ENCODE results near the gene MID1.

The MID1 gene

DNA sequence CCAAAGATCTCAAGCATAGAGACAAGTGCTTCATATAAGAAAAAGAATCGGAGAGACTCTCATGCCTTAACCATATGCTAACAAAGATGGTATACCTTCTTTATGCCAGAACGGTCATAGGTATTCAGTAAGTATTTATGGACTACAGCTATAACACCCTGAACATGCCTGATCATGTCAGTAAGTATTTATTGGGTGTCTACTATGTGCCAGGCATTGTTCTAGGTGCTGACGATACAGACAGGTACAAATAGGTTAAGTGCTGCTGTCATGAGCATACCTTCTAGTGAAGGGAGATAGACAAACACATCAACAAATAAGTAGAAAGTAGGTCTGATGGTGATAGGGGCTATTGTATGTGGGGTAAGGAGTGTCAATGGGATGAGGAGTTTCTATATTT, 9.5 kb upstream of the MID1 start:
- Mint-ChIP-seq H3K27me3 (peaks cover 14% of the 10 kb centered on the region), H3K36me3 (no peaks in the 10 kb centered on the region), H3K27ac (no peak overlapping the region), H3K4me1 (no peaks in the 10 kb centered on the region), H3K9me3 (no peaks in the 10 kb centered on the region), H3K4me3 (no peak overlapping the region)
- ATAC-seq, result no peak

DNA sequence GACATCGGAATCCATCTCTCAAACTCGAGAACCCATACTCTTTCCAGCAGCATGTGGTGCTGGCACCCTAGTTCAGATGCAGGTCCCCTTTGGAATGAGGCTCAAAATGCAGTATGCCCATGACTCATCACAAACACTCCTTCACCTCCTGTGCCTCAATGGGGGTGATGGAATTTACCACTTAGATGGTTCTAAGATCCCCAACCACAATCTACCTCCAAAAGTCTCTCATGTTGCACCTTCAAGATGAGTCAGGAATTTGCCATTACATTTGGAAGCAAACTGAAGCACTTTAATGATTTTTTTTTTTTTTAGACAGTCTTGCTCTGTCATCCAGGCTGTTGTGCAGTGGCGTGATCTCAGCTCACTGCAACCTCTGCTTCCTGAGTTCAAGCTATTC, 8.5 kb upstream of the MID1 start:
- no peaks in the 10 kb centered on the region for H3K9me3 Mint-ChIP-seq
- H3K27ac Mint-ChIP-seq, result no peak overlapping the region
- H3K27me3 Mint-ChIP-seq, result peaks cover 14% of the 10 kb centered on the region
- H3K36me3 Mint-ChIP-seq, result no peaks in the 10 kb centered on the region
- no peak for ATAC-seq
- no peak overlapping the region for H3K4me3 Mint-ChIP-seq
- H3K4me1 Mint-ChIP-seq, result no peaks in the 10 kb centered on the region

DNA sequence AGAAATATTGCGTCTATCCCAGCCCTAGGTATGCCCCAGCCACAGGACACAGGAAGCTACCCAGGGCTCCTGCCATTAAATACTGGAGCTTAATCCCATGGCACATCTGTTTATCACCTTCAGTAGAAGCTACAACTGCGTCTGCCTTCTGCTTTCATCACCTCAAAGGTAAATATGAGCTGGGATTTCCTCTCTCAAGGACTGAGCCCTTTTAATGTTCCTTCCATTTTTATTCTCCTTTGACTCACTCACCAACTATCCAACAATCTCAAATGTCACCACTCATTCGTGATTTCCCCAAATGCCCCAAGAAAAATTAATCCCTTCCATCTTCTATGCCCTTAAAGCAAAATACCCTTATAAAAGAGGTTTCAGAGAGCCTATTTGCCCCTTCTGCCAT, 1.8 kb upstream of the MID1 start:
- no peak for ATAC-seq
- H3K9me3 Mint-ChIP-seq, result no peaks in the 10 kb centered on the region
- H3K4me1 Mint-ChIP-seq, result peaks cover 19% of the 10 kb centered on the region
- no peak overlapping the region for H3K27ac Mint-ChIP-seq
- peaks cover 17% of the 10 kb centered on the region for H3K27me3 Mint-ChIP-seq
- H3K4me3 Mint-ChIP-seq, result no peak overlapping the region
- H3K36me3 Mint-ChIP-seq, result no peaks in the 10 kb centered on the region

DNA sequence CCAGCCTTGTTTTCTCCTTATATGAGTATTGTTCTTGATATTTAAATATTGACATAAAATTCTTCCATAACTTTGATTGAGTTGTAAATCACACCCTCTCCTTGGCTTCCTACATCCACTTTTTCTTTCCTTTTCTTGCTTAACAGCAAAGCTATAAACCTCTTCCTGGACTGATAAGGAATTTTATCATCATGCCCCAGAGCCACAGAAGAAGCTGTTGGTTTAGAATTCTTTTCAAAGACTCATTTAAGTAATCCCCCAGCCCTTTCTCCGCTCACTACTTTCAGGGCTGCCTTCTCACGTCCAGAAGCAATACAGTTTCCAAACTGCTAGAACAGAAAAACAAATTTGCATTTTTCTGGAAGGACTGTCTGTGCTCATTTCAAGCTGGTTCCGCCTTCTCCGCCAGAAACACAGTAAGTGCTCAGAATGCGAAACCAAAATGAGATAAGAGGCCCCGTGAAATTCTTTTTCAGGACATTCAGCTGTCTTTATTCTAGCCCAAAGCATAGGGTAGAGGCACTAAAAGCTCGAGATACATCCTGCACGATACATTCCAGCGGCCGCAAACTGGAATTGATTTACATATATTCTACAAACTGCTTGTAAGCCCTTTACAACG, 849 bp downstream of the MID1 start:
- Mint-ChIP-seq H3K36me3 (no peaks in the 10 kb centered on the region), H3K4me1 (peaks cover 24% of the 10 kb centered on the region), H3K9me3 (no peaks in the 10 kb centered on the region), H3K27me3 (peaks cover 30% of the 10 kb centered on the region), H3K27ac (no peak overlapping the region), H3K4me3 (peak overlapping the region; percentile 77)
- no peak for ATAC-seq

DNA sequence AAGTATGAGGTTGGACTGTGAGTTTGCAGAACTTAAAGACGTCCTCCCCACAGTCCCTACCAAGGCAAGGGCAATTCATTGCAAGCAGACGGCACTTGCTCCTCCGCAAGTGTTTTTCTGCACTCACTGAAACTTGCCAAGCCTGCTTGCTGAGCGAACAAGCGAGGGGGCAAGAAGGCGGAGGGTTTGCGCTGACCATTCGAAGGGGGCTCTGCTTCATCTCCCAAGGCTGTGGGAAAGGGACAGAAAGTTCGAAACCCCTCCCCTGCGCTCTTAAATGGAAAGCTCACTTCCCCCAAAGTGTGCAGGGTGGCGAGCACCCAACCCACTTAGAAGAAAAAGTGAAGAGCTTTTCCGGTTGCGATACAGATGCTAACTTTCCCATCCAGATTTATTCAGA, 1.4 kb downstream of the MID1 start:
- H3K27me3 Mint-ChIP-seq, result peaks cover 30% of the 10 kb centered on the region
- peaks cover 24% of the 10 kb centered on the region for H3K4me1 Mint-ChIP-seq
- no peak overlapping the region for H3K27ac Mint-ChIP-seq
- no peaks in the 10 kb centered on the region for H3K9me3 Mint-ChIP-seq
- H3K36me3 Mint-ChIP-seq, result no peaks in the 10 kb centered on the region
- H3K4me3 Mint-ChIP-seq, result no peak overlapping the region
- ATAC-seq, result no peak

DNA sequence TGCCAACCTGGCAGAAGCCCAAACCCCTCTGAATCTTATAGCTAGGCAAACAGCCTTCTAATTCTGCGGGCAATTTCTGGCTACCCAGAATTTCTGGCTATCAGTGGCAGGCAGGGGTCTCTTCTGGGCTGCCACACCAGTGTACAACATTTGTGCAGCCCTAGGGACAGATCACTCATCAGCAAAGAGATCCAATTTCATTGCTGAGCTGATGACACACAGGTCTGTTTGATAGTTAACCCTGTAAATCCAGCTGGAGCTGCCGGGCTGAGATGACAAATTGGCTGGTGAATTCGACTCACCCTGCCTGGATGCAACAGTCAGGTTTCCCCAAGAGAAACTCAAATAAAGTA, 2.4 kb downstream of the MID1 start:
- Mint-ChIP-seq H3K27ac (no peak overlapping the region), H3K27me3 (peaks cover 30% of the 10 kb centered on the region), H3K4me1 (peaks cover 24% of the 10 kb centered on the region), H3K4me3 (no peak overlapping the region), H3K36me3 (no peaks in the 10 kb centered on the region), H3K9me3 (no peaks in the 10 kb centered on the region)
- ATAC-seq, result no peak

DNA sequence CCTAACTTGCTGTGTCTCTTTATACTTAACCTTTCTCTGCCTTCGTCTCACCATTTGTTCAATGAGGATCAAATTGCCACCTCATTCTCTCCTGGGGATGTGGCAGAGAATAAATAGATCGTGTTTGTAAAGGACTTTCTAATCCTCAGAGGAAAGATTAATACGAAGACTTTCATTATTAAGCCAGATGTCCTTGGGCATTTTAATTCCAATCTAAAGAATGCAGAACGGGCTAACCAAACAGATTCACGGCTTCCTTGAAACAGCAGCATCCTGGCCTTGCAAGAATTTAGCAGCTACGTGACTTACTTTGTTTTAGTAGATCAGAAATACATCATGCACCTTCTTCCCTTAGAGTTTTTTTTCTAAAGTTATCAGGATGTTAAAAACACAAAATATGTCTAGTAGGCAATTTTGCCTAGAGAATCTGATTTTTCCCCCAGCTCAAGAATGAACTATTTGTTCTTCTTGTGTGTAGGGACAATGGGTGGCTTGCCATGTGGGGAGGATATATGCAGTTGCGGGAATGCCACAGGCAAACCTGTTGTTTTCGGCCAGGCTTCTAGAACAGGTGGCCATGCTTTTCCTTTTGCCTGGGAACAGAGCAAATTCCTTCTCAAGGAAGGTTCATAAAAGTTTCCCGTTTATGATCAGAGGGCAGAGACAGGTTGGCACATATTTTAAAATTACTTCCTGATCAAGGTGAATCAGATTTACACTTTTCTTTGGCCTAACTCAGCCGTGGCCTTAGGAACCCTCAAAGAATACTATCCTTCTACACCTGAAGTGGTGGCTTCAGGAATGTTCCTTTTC, 3.0 kb downstream of the MID1 start:
- Mint-ChIP-seq H3K4me3 (no peak overlapping the region), H3K27ac (no peak overlapping the region), H3K4me1 (peaks cover 24% of the 10 kb centered on the region), H3K9me3 (no peaks in the 10 kb centered on the region), H3K36me3 (no peaks in the 10 kb centered on the region), H3K27me3 (peaks cover 30% of the 10 kb centered on the region)
- ATAC-seq, result no peak

DNA sequence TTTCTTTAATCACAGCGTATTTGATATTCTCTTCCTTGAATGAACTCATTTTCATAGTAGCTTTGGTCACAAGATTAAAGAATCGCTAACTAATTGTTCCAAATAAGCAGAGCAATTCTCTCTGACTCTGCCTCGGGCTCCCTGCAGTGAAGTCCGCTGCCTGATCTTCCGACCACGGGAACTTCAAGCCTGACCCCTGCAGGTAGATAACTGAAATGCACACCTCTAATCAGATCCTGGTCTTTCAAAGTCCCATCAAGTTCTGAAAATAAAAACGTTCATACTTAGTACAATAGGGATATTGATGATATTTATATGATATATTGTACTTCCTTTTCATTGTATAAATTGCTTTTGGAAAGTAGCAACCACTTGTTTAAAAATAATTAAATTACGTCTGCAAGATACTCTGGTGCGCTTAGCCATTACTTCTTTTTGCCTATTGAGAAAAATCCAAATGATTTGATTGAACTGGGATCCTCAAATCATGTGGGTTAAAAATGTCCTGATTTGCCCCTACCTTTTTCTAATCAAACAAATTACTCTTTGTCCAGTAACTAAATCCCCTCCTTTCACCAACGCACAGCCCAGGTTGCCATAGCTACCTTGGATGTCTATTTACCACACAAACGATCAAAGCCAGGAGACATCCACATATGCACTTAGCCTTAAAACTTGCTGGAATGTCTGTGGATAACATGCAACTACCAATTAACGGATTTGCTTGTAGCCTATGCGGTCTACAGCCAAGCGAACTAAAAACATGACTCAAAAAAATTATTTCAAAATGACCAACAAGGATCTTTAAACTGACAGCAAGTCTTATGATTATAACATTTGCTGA, 4.2 kb downstream of the MID1 start:
- no peak overlapping the region for H3K4me3 Mint-ChIP-seq
- H3K27ac Mint-ChIP-seq, result no peak overlapping the region
- no peaks in the 10 kb centered on the region for H3K36me3 Mint-ChIP-seq
- ATAC-seq, result no peak
- H3K4me1 Mint-ChIP-seq, result peaks cover 24% of the 10 kb centered on the region
- no peaks in the 10 kb centered on the region for H3K9me3 Mint-ChIP-seq
- peaks cover 30% of the 10 kb centered on the region for H3K27me3 Mint-ChIP-seq

DNA sequence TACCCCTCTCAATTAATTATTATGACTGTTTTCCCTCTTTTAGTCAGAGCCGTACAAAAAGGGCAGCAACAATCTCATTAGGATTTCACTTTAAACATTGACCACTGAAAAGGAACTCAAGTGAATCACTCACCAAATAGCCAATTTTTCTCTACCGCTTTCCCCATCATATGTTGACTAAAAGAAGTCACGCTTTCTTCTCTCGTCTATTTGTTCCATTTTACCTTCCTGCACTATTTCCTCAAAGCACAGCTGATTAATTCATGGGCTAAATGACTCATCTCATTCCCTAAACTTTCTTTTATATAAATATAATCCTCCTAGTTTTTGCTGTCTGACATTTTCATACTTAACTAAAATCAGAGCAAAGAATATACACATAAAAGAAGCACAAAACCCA, 8.2 kb downstream of the MID1 start:
- peaks cover 5% of the 10 kb centered on the region for H3K4me1 Mint-ChIP-seq
- H3K27me3 Mint-ChIP-seq, result peaks cover 13% of the 10 kb centered on the region
- ATAC-seq, result no peak
- H3K9me3 Mint-ChIP-seq, result no peaks in the 10 kb centered on the region
- no peak overlapping the region for H3K4me3 Mint-ChIP-seq
- H3K27ac Mint-ChIP-seq, result no peak overlapping the region
- no peaks in the 10 kb centered on the region for H3K36me3 Mint-ChIP-seq

DNA sequence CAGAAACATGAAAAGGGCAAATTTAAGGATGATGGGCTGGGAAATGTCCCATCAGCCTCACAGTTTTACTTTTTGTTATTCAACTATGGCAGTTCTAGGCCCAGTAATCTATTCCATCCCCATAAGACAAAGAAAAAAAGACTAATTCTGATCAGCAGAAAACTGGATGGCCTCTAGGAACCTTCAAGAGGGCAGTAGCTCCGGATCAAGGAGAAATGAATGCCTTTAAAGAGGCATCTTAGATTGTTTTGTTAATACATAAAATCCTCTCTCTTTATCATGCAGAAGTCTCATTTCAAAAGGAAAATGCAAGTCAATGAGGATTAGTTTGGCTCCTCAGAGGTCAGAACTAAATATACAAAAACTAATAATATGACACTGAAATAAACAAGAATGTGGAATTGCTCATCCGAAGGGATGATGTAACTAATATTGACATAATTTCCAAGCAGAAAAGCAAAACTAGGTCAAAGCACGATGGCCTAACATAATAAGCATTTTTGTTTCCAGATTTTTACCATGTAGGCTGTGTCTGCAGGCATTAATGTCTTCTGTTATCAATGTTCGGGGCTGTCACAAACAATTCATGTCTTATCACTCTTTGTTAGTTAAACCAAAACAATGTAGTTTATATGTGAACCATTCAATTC, 8.8 kb downstream of the MID1 start:
- no peak overlapping the region for H3K27ac Mint-ChIP-seq
- H3K36me3 Mint-ChIP-seq, result no peaks in the 10 kb centered on the region
- H3K27me3 Mint-ChIP-seq, result peaks cover 11% of the 10 kb centered on the region
- no peak for ATAC-seq
- H3K4me3 Mint-ChIP-seq, result no peak overlapping the region
- H3K4me1 Mint-ChIP-seq, result peaks cover 5% of the 10 kb centered on the region
- no peaks in the 10 kb centered on the region for H3K9me3 Mint-ChIP-seq

DNA sequence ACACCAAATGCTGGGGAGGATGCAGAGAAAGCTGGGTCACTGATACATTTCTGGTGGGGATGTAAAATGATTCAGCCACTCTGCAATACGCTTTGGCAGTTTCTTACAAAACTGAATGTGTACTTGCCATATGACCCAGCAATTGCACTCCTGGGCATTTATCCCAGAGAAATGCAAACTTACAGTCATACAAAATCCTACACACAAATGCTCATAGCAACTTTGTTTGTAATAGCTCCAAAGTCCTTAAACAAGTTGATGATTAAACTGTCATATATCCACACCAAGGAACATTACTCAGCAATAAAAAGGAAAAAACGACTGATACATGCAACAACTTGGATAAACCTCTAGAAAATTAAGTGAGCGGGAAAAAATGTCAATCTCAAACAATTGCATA, 12.3 kb downstream of the MID1 start:
- H3K9me3 Mint-ChIP-seq, result no peaks in the 10 kb centered on the region
- no peak overlapping the region for H3K4me3 Mint-ChIP-seq
- no peak overlapping the region for H3K27ac Mint-ChIP-seq
- H3K4me1 Mint-ChIP-seq, result no peaks in the 10 kb centered on the region
- no peaks in the 10 kb centered on the region for H3K36me3 Mint-ChIP-seq
- ATAC-seq, result no peak
- no peaks in the 10 kb centered on the region for H3K27me3 Mint-ChIP-seq

DNA sequence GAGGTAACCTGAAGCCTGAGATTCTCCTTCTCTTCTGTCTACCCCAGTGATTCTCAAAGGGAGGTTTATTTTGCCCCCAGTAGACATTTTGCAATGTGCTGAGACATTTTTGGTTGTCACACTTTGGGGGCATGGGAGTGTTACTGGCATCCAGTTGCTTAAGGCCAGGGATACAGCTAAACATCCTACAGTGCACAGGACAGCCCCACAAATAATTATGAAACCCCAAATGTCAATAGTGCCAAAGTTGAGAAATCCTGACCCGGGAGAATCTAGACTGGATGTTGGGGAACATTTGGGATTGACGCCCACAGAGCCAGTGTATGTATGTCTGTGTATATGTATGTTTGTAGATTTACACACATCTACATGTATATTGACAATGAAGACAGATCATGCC, 13.2 kb downstream of the MID1 start:
- H3K27me3 Mint-ChIP-seq, result no peaks in the 10 kb centered on the region
- no peak overlapping the region for H3K27ac Mint-ChIP-seq
- no peak for ATAC-seq
- H3K4me1 Mint-ChIP-seq, result no peaks in the 10 kb centered on the region
- no peaks in the 10 kb centered on the region for H3K9me3 Mint-ChIP-seq
- H3K36me3 Mint-ChIP-seq, result no peaks in the 10 kb centered on the region
- H3K4me3 Mint-ChIP-seq, result no peak overlapping the region

DNA sequence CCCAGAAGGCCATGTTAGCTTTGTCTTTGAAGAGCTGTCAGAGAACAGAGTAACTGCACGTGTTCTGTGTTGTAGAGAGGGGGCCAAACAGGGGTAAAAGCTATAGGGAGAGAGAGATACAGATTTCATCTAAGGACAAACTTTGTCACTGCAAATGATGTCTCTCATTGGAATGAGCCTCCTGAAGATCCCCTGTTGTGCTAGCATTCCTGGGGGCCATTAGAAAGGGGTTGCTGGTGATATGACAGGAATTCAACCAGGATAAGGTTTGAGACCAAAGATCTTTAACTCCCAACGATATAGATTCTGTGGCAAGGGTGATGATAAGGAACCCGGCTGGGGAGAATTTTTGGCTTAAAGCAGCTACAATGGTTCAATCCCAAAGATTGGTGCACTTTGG, 16.8 kb downstream of the MID1 start:
- Mint-ChIP-seq H3K4me1 (no peaks in the 10 kb centered on the region), H3K27me3 (no peaks in the 10 kb centered on the region), H3K27ac (no peak overlapping the region), H3K4me3 (no peak overlapping the region), H3K36me3 (no peaks in the 10 kb centered on the region), H3K9me3 (no peaks in the 10 kb centered on the region)
- no peak for ATAC-seq

DNA sequence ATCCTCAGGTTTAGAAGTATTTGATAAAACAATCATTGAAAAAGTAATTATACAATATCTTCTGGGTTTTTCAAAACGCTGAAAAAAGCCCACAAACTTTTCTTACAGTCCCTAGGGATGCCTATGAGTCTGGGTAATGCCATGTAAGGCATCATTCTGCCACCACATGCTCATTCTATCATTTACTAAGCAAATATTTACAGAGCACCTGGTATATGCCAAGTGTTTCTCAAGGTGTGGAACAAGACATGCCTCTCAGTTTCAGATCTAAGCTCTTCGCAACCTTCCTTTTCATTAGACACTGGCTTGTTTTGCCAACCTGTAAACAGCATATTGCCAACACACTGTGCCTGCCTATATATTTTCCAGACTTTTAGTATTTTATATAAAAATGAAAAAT, 17.7 kb downstream of the MID1 start:
- Mint-ChIP-seq H3K4me1 (no peaks in the 10 kb centered on the region), H3K9me3 (no peaks in the 10 kb centered on the region), H3K36me3 (no peaks in the 10 kb centered on the region), H3K4me3 (no peak overlapping the region), H3K27ac (no peak overlapping the region), H3K27me3 (no peaks in the 10 kb centered on the region)
- no peak for ATAC-seq

DNA sequence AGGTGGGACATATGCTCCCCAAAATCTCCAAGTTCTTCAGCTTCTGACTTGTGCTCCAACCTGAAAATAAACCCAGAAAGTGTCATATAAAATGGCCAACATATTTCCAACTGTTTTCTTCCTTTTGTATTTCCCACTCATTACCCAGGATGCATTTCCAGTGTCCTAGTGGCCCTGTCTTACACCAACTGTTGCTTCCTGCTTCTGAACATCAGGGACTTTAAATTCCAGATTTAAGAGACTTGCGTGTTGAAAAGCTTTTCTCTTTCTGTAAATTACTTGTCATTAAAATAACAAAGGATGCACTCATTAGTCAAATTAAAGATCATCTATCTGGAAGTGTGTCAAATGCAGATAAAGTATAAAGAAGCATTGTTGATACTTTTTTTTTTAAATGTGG, 19.9 kb downstream of the MID1 start:
- no peaks in the 10 kb centered on the region for H3K36me3 Mint-ChIP-seq
- H3K27me3 Mint-ChIP-seq, result no peaks in the 10 kb centered on the region
- H3K9me3 Mint-ChIP-seq, result no peaks in the 10 kb centered on the region
- no peaks in the 10 kb centered on the region for H3K4me1 Mint-ChIP-seq
- no peak overlapping the region for H3K27ac Mint-ChIP-seq
- ATAC-seq, result no peak
- H3K4me3 Mint-ChIP-seq, result no peak overlapping the region

Data from stimulated activated memory B cell treated with anti-CD40 and anti-IgM and Interleukin-4, amounts not matched to agents 10 μg/mL and 1 μg/mL and 100 μg/mL, for 72 hours (primary cell).